HepG2 (cell line): ENCODE results near the gene HMGN4. TPM values are rescaled to one million over a fixed set of nuclear protein-coding genes. Genes with fewer than 3 reads are reported as not detected.

Source experiments
- AFF4 ChIP-seq: sonication (generic); formaldehyde crosslinking; IDR thresholded peaks from 2 replicates; pipeline ENCODE4 v1.4.0; 2020; ENCODE audit warnings: missing genetic modification reagents
- CEBPZ ChIP-seq: IDR thresholded peaks from 2 replicates; pipeline ENCODE4 v1.6.1; 2012; ENCODE audit warnings: low read length, improper control_type of control experiment
- JUNB ChIP-seq: sonication (generic); formaldehyde crosslinking; IDR thresholded peaks from 2 replicates; pipeline ENCODE4 v1.8.0; 2022; ENCODE audit warnings: missing genetic modification reagents, mild to moderate bottlenecking, borderline replicate concordance
- KAT8 ChIP-seq: IDR thresholded peaks from 2 replicates; pipeline ENCODE4 v1.6.1; 2016; ENCODE audit warnings: missing genetic modification reagents, missing compliant biosample characterization
- KDM2A ChIP-seq: sonication (generic); formaldehyde crosslinking; IDR thresholded peaks from 2 replicates; pipeline ENCODE4 v1.4.0; 2020; ENCODE audit warnings: low read depth, missing genetic modification reagents, borderline replicate concordance
- NFAT5 ChIP-seq: sonication (generic); formaldehyde crosslinking; IDR thresholded peaks from 2 replicates; pipeline ENCODE4 v1.4.0; 2020; ENCODE audit warnings: missing genetic modification reagents
- NPAS2 ChIP-seq: sonication (generic); formaldehyde crosslinking; IDR thresholded peaks from 2 replicates; pipeline ENCODE4 v1.8.0; 2022; ENCODE audit warnings: mild to moderate bottlenecking, missing genetic modification reagents, borderline replicate concordance
- SIN3B ChIP-seq: fragments of 150-350 bp; IDR thresholded peaks from 2 replicates; pipeline ENCODE4 v1.6.1; 2014; ENCODE audit warnings: low read length
- SOX5 ChIP-seq: IDR thresholded peaks from 2 replicates; pipeline ENCODE4 v1.6.1; 2016; ENCODE audit warnings: borderline replicate concordance
- ZNF329 ChIP-seq: sonication (generic); formaldehyde crosslinking; IDR thresholded peaks from 2 replicates; pipeline ENCODE4 v1.9.0; 2021; ENCODE audit warnings: low read depth, mild to moderate bottlenecking, missing genetic modification reagents
- ZNF333 ChIP-seq: sonication (generic); formaldehyde crosslinking; IDR thresholded peaks from 2 replicates; pipeline ENCODE4 v1.4.0; 2020; ENCODE audit warnings: mild to moderate bottlenecking, missing genetic modification reagents, borderline replicate concordance
- ZNF577 ChIP-seq: sonication (generic); formaldehyde crosslinking; IDR thresholded peaks from 2 replicates; pipeline ENCODE4 v1.4.0; 2020; ENCODE audit warnings: mild to moderate bottlenecking, low read depth, missing genetic modification reagents, borderline replicate concordance
- ZNF788 ChIP-seq: sonication (generic); formaldehyde crosslinking; IDR thresholded peaks from 2 replicates; pipeline ENCODE4 v1.5.0; 2020; ENCODE audit warnings: mild to moderate bottlenecking, missing genetic modification reagents, borderline replicate concordance
- ZNF841 ChIP-seq: sonication (generic); formaldehyde crosslinking; IDR thresholded peaks from 2 replicates; pipeline ENCODE4 v1.8.1; 2023; ENCODE audit warnings: missing genetic modification reagents, borderline replicate concordance
- polyA plus RNA-seq, 8 experiments: library from polyadenylated mRNA; depleted of rRNA in 3 of 8; stranded (reverse) in 7 of 8; unstranded in 1 of 8; fragments of >200 nt; fragmentation: Illumina TruSeq in 4 of 8; extraction: Trizol in 4 of 8; gene quantifications; 2 replicates each; pipeline versions ENCODE4 v1.2.1 to v1.2.3, GENCODE V29; 2011 to 2016; ENCODE audit warnings: low read depth in 4 of 8, missing spikeins in 1 of 8, mixed read lengths in 1 of 8; ENCODE audit not compliant: insufficient read depth in 1 of 8
- total RNA-seq, 5 experiments: library from RNA; depleted of rRNA; stranded (reverse); fragments of >200 nt; fragmentation: Illumina TruSeq; extraction: Trizol; gene quantifications; 2 replicates each; pipeline ENCODE4 v1.2.3, GENCODE V29; 2016; ENCODE audit warnings: low read depth in 1 of 5
- TF ChIP-seq, protein P1 (sequence below): sonication (generic); formaldehyde crosslinking; IDR thresholded peaks from 2 replicates; pipeline ENCODE4 v1.5.0; 2020; ENCODE audit warnings: missing genetic modification reagents

HMGN4 gene
- total and polyA plus RNA-seq, 2 of the 13 experiments (the other 11 are each of a cell fraction or from before 2014, with no cell fraction given) = 39.9 to 52.1 TPM

DNA sequence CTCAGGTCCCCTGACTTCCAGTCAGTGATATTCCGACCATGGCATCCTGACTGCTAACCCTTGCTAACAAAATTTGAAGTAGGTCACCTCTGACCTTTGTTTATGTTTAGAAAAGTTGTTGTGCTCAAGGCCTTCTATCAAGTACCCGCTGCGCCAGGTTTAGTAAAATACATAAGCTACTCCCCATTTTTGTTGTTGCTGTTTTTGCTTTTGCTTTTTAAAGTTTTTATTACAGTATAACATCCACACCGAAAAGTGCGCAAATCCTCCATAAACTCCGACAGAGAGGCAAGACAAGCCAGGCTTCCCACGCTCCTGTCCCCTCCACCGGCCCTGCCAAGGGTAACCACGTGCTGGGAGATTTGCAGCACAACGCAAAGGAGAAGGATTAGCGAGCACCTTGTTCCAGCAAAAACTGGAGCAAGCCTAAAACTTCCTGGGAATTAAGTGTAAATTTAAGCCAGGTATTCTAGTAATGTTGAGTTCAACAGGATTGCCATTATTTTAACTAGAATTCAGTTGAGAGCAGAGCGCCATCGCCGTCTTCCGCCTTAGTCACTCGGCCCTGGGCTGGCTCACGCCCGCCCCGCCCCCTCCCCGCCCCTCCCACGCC, 17.8 kb upstream of the HMGN4 start (continued):
- 0 out of 2 replicates have a peak, but pooled peaks have one; percentile 57 for TF ChIP-seq NFAT5 (CRISPR knock-in tag)
- TF ChIP-seq ZNF577 (CRISPR knock-in tag) = no peak
- TF ChIP-seq KDM2A (CRISPR knock-in tag) = peak; percentile 57; the same call in 1 of the 2 replicates
- TF ChIP-seq CEBPZ = no peak
- TF ChIP-seq ZNF333 (CRISPR knock-in tag) = no peak
- TF ChIP-seq JUNB (CRISPR knock-in tag) = no peak
- TF ChIP-seq ZNF329 = no peak
- no peak for TF ChIP-seq SIN3B
- TF ChIP-seq, protein P1, sequence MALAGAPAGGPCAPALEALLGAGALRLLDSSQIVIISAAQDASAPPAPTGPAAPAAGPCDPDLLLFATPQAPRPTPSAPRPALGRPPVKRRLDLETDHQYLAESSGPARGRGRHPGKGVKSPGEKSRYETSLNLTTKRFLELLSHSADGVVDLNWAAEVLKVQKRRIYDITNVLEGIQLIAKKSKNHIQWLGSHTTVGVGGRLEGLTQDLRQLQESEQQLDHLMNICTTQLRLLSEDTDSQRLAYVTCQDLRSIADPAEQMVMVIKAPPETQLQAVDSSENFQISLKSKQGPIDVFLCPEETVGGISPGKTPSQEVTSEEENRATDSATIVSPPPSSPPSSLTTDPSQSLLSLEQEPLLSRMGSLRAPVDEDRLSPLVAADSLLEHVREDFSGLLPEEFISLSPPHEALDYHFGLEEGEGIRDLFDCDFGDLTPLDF (CRISPR knock-in tag) = no peak
- peak; percentile 73 for TF ChIP-seq KAT8
- no peak for TF ChIP-seq SOX5 (CRISPR knock-in tag)
- TF ChIP-seq ZNF841 (CRISPR knock-in tag) = no peak
- TF ChIP-seq AFF4 = no peak
- no peak for TF ChIP-seq ZNF788
- TF ChIP-seq NPAS2 (CRISPR knock-in tag) = no peak
